Hindlimb muscle (tissue), 1 donor: ENCODE results near the gene MGP. TPM values are rescaled to one million over a fixed set of nuclear protein-coding genes. Genes with fewer than 3 reads are reported as not detected.

Source experiments
- DNase-seq: peaks from one replicate; pipeline ENCODE4 v3.0.0-alpha.2; 2013
- polyA plus RNA-seq: library from polyadenylated mRNA; unstranded; fragments of 120-200 nt; gene quantifications from one replicate; pipeline ENCODE4 v1.2.1, GENCODE V29; 2013; ENCODE audit not compliant: insufficient read length

MGP gene
- polyA plus RNA-seq, 1 donor: 190 TPM

GRCh38 chr12:14902465-14902864, 16.8 kb upstream of the MGP start:
- DNase-seq: no peak

- DNase-seq: no peak
These were observed 15.5 kb upstream of the MGP start for GRCh38 chr12:14901228-14901562.

- no peak for DNase-seq
These were observed 15.0 kb upstream of the MGP start for GRCh38 chr12:14900521-14901227.

GRCh38 chr12:14896521-14897169, 11.0 kb upstream of the MGP start:
- DNase-seq: peak; percentile 80

- no peak for DNase-seq
These were observed 8.0 kb upstream of the MGP start for GRCh38 chr12:14893506-14894250.

GRCh38 chr12:14892726-14893505, 7.3 kb upstream of the MGP start:
- DNase-seq: peak; percentile 77

GRCh38 chr12:14890701-14891100, 5.0 kb upstream of the MGP start:
- DNase-seq: no peak

GRCh38 chr12:14886271-14886670, 617 bp upstream of the MGP start:
- no peak for DNase-seq

GRCh38 chr12:14884458-14884878, 1.2 kb downstream of the MGP start:
- DNase-seq: peak; percentile 86

GRCh38 chr12:14883686-14884085, 2.0 kb downstream of the MGP start:
- peak; percentile 91 for DNase-seq

- DNase-seq: no peak
These were observed 4.7 kb downstream of the MGP start for GRCh38 chr12:14880890-14881453.

GRCh38 chr12:14879222-14879933, 6.3 kb downstream of the MGP start:
- DNase-seq: no peak

- no peak for DNase-seq
These were observed 7.2 kb downstream of the MGP start for GRCh38 chr12:14878488-14878887.

GRCh38 chr12:14876833-14877232, 8.8 kb downstream of the MGP start:
- DNase-seq: no peak

- DNase-seq: no peak
These were observed 10.8 kb downstream of the MGP start for GRCh38 chr12:14874882-14875281.

- DNase-seq: no peak
These were observed 12.0 kb downstream of the MGP start for GRCh38 chr12:14873440-14874185.

- no peak for DNase-seq
These were observed 13.8 kb downstream of the MGP start for GRCh38 chr12:14871886-14872285.

- no peak for DNase-seq
These were observed 14.4 kb downstream of the MGP start for GRCh38 chr12:14871247-14871646.

GRCh38 chr12:14868916-14869506, 16.6 kb downstream of the MGP start:
- DNase-seq: no peak

GRCh38 chr12:14860490-14860889, 25.2 kb downstream of the MGP start:
- no peak for DNase-seq

GRCh38 chr12:14858513-14858912, 27.1 kb downstream of the MGP start:
- DNase-seq: no peak
